SK-N-SH treated with all-trans-retinoic acid at 6 μM for 48 hours (cell line): ENCODE data around the gene STX5.
A peak's percentile ranks its signal among the peaks of the same experiment; 100 is the strongest.

Experiments used
- ATAC-seq: fragments of 200-7000 bp; cut with Tn5 transposase; 3 replicates; pipeline ENCODE4 v1.9.1; 2020; ENCODE audit warnings: mild to moderate bottlenecking, moderate library complexity
- ARNTL ChIP-seq: fragments of 450-650 bp; formaldehyde crosslinking; IDR thresholded peaks from 2 replicates; pipeline ENCODE4 v1.5.0; 2020; ENCODE audit warnings: low read depth, mild to moderate bottlenecking, moderate library complexity, borderline replicate concordance
- BACH2 ChIP-seq: fragments of 250-450 bp; sonication (Bioruptor Pico); IDR thresholded peaks from 2 replicates; pipeline ENCODE4 v1.9.0; 2021; ENCODE audit warnings: mild to moderate bottlenecking, borderline replicate concordance
- ESRRG ChIP-seq: fragments of 250-450 bp; sonication (Bioruptor Pico); IDR thresholded peaks from 2 replicates; pipeline ENCODE4 v1.6.1; 2021; ENCODE audit warnings: mild to moderate bottlenecking
- GLIS3 ChIP-seq: fragments of 250-450 bp; sonication (Bioruptor Pico); IDR thresholded peaks from 2 replicates; pipeline ENCODE4 v1.5.0; 2020; ENCODE audit warnings: mild to moderate bottlenecking, moderate library complexity
- ISL1 ChIP-seq: fragments of 250-450 bp; sonication (Bioruptor Pico); IDR thresholded peaks from 2 replicates; pipeline ENCODE4 v2.1.2; 2022; ENCODE audit warnings: mild to moderate bottlenecking, moderate library complexity
- PPARA ChIP-seq: fragments of 250-450 bp; sonication (Bioruptor Pico); IDR thresholded peaks from 2 replicates; pipeline ENCODE4 v1.5.0; 2020; ENCODE audit warnings: mild to moderate bottlenecking, borderline replicate concordance
- RARB ChIP-seq: fragments of 250-450 bp; sonication (Bioruptor Pico); IDR thresholded peaks from 2 replicates; pipeline ENCODE4 v1.8.0; 2021; ENCODE audit warnings: mild to moderate bottlenecking, moderate library complexity
- SNAI2 ChIP-seq: fragments of 250-450 bp; sonication (Bioruptor Pico); IDR thresholded peaks from 2 replicates; pipeline ENCODE4 v1.5.0; 2020; ENCODE audit warnings: mild to moderate bottlenecking, moderate library complexity
- TCF4 ChIP-seq: fragments of 250-450 bp; sonication (Bioruptor Pico); IDR thresholded peaks from 2 replicates; pipeline ENCODE4 v1.8.0; 2021; ENCODE audit warnings: mild to moderate bottlenecking, moderate library complexity, borderline replicate concordance
- ZFP3 ChIP-seq: fragments of 250-450 bp; sonication (Bioruptor Pico); IDR thresholded peaks from 2 replicates; pipeline ENCODE4 v1.5.0; 2020; ENCODE audit warnings: mild to moderate bottlenecking, moderate library complexity
- ZFP30 ChIP-seq: fragments of 450-650 bp; formaldehyde crosslinking; IDR thresholded peaks from 2 replicates; pipeline ENCODE4 v1.5.0; 2022; ENCODE audit warnings: mild to moderate bottlenecking, moderate library complexity
- ZNF70 ChIP-seq: fragments of 450-650 bp; formaldehyde crosslinking; IDR thresholded peaks from 2 replicates; pipeline ENCODE4 v1.5.0; 2020; ENCODE audit warnings: mild to moderate bottlenecking, moderate library complexity
- ZNF8 ChIP-seq: fragments of 450-650 bp; formaldehyde crosslinking; IDR thresholded peaks from 2 replicates; pipeline ENCODE4 v1.5.0; 2020; ENCODE audit warnings: mild to moderate bottlenecking, moderate library complexity
- TF ChIP-seq, protein P1 (sequence below): fragments of 250-450 bp; sonication (Bioruptor Pico); IDR thresholded peaks from 2 replicates; pipeline ENCODE4 v1.8.0; 2020; ENCODE audit warnings: mild to moderate bottlenecking, moderate library complexity, borderline replicate concordance
- TF ChIP-seq, protein P2 (sequence below): fragments of 250-450 bp; sonication (Bioruptor Pico); IDR thresholded peaks from 2 replicates; pipeline ENCODE4 v1.8.0; 2021; ENCODE audit warnings: low read depth, mild to moderate bottlenecking, moderate library complexity, borderline replicate concordance
- TF ChIP-seq, protein P3 (sequence below): fragments of 250-450 bp; sonication (Bioruptor Pico); IDR thresholded peaks from 2 replicates; pipeline ENCODE4 v1.5.0; 2020; ENCODE audit warnings: mild to moderate bottlenecking, moderate library complexity

Gene STX5, protein sequence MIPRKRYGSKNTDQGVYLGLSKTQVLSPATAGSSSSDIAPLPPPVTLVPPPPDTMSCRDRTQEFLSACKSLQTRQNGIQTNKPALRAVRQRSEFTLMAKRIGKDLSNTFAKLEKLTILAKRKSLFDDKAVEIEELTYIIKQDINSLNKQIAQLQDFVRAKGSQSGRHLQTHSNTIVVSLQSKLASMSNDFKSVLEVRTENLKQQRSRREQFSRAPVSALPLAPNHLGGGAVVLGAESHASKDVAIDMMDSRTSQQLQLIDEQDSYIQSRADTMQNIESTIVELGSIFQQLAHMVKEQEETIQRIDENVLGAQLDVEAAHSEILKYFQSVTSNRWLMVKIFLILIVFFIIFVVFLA

DNA sequence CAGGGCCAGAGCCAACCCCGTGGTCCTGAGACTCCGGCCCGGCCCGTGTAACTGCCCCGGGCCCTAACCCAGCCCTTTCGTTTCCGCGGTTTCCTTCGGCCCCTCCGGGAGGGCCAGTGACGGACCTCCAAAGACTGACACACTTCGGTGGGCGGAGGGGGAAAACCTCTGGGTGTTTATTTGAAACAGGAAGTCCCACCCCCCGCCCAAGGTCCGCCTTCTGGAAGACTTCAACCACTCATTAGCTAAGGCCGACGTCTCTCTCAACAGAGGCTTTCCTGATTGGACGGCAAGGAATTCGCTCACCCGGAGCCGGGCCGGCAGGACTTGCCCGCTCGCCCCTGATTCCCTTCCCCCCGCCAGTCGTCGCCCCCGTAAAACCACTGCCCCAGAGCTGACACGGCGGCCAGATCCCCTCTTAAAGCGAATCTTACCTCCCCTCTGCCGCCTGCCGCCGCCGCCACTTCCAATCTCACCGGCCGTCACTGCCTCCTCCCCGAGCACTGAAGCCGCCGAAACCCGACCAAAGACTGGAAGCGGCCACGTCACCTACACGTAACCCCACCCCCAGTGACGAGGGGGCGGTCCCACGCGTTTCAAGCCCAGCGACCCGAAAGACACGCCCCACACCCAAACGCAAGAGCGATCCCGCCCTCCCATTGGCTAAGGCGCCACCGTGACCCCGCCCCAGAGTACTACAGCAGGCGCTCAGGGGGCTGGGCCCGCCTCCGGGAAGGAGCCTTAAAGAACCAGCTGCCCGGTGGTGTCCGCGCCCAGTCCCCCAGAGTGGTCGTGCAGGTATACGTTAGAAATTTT is at the start of gene STX5:
Gene STX5 (minus strand): TSS at position 532 of the 816 bp plus-strand sequence. CDS start 808 bp downstream, outside the sequence.
- ATAC-seq, result peak; percentile 93
- no peak for TF ChIP-seq ZNF8 (CRISPR knock-in tag)
- TF ChIP-seq, protein P1, sequence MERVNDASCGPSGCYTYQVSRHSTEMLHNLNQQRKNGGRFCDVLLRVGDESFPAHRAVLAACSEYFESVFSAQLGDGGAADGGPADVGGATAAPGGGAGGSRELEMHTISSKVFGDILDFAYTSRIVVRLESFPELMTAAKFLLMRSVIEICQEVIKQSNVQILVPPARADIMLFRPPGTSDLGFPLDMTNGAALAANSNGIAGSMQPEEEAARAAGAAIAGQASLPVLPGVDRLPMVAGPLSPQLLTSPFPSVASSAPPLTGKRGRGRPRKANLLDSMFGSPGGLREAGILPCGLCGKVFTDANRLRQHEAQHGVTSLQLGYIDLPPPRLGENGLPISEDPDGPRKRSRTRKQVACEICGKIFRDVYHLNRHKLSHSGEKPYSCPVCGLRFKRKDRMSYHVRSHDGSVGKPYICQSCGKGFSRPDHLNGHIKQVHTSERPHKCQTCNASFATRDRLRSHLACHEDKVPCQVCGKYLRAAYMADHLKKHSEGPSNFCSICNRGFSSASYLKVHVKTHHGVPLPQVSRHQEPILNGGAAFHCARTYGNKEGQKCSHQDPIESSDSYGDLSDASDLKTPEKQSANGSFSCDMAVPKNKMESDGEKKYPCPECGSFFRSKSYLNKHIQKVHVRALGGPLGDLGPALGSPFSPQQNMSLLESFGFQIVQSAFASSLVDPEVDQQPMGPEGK (CRISPR knock-in tag), result 0 out of 2 replicates have a peak, but pooled peaks have one; percentile 30

DNA sequence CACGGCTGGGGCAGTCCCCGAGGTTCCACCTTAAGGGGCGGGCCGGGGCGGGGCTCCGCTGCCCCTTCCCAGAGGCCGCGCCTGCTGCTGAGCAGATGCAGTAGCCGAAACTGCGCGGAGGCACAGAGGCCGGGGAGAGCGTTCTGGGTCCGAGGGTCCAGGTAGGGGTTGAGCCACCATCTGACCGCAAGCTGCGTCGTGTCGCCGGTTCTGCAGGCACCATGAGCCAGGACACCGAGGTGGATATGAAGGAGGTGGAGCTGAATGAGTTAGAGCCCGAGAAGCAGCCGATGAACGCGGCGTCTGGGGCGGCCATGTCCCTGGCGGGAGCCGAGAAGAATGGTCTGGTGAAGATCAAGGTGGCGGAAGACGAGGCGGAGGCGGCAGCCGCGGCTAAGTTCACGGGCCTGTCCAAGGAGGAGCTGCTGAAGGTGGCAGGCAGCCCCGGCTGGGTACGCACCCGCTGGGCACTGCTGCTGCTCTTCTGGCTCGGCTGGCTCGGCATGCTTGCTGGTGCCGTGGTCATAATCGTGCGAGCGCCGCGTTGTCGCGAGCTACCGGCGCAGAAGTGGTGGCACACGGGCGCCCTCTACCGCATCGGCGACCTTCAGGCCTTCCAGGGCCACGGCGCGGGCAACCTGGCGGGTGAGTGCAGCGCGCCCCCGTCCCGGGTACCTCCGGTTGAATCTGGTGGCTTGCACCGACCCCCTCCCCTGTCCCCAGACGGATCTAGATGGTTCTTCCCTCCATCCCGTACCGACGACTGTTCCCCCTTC is 49.1 kb upstream of the STX5 start, which contains the start of gene SLC3A2:
Gene SLC3A2 (plus strand): TSS at position 94 of the 776 bp plus-strand sequence. CDS start 128 bp downstream, at position 222.
- TF ChIP-seq, protein P1 (CRISPR knock-in tag), result no peak
- peak; percentile 38 for TF ChIP-seq TCF4 (CRISPR knock-in tag)
- TF ChIP-seq ISL1 (CRISPR knock-in tag), result no peak
- 0 out of 2 replicates have a peak, but pooled peaks have one; percentile 23 for TF ChIP-seq PPARA (CRISPR knock-in tag)
- peak; percentile 92 for ATAC-seq

DNA sequence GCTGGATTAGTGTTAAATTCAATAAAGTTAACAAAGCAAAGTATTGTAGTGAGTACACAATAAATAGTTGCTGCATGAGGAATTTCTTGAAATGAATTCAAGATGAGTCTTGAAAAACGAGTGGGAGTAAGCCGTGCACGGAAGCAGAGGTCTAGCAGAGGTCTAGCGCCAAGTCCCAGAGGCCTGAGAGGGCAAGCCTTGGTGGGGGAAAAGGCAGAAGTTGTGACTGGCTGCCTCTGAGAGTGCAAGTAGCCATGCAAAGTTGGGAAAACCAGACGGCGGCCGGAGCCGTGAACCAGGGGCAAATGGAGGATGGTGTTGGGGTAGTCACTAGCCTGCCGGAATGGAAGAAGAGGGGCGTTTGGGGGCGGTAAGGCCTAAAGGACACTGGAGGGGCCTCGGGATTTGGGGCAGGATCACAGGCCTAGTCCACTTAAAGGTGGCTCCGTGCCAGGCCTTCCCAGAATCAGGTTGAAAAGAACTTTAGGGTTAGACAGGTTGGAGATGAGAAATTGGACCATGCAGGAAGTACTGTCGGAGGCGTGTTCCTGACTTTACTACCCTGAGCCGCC is 48.5 kb upstream of the STX5 start:
- TF ChIP-seq PPARA (CRISPR knock-in tag), result no peak
- ATAC-seq, result peak; percentile 57

DNA sequence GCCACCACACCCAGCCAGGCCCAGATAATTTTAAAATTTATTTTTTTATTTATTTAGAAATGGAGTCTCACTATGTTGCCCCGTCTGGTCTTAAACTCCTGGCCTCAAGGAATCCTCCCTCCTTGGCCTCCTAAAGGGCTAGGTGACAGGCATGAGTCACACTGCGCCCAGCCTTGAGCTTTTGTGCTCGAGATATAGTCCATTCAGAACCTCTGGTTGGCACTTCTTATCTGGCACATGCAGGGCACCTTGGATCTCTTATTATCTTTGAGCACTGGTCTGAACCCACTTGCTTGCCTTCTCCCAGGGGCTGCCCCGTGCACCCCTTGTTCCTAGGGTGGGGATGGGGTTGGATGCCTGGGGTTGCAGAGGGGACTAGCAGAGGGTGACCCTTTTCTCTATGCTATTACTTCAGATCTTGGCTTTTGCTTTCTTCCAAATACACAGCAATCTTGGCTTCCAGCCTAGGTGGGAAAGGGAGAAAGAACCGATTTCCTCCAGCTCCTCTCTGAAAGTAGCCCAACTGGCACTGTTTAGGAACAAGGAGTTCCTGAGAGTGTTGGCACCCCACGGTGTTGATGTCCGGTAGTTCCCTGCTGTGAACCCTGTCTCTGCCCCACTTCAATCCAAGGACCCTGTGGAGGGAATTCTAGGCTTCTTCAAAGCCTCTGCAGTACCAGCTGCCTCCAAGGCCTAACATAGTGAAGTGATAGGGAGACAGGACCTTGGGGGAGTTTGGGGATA is 47.6 kb upstream of the STX5 start:
- no peak for ATAC-seq
- TF ChIP-seq, protein P2, sequence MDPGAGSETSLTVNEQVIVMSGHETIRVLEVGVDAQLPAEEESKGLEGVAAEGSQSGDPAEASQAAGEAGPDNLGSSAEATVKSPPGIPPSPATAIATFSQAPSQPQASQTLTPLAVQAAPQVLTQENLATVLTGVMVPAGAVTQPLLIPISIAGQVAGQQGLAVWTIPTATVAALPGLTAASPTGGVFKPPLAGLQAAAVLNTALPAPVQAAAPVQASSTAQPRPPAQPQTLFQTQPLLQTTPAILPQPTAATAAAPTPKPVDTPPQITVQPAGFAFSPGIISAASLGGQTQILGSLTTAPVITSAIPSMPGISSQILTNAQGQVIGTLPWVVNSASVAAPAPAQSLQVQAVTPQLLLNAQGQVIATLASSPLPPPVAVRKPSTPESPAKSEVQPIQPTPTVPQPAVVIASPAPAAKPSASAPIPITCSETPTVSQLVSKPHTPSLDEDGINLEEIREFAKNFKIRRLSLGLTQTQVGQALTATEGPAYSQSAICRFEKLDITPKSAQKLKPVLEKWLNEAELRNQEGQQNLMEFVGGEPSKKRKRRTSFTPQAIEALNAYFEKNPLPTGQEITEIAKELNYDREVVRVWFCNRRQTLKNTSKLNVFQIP (CRISPR knock-in tag), result no peak
- TF ChIP-seq ESRRG (CRISPR knock-in tag) (no peak), RARB (no peak), ISL1 (CRISPR knock-in tag) (no peak), ZFP30 (CRISPR knock-in tag) (no peak), ZNF70 (no peak), PPARA (CRISPR knock-in tag) (no peak), TCF4 (CRISPR knock-in tag) (no peak), SNAI2 (CRISPR knock-in tag) (no peak), BACH2 (CRISPR knock-in tag) (no peak)

DNA sequence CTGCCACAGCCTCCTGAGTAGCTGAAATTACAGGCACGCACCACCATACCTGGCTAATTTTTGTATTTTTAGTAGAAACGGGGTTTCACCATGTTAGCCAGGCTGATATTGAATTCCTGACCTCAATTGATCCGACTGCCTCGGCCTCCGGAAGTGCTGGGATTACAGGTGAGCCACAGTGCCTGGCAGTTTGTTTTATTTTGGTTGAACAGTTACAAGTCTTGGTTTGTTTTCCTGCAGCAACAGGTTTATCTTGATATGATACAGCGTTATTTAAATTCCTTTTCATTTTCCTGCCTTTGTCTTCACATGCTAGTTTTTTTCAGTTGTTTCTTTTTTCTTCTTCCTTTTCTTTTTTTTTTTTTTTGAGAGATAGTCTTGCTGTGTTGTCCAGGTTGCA is 44.9 kb upstream of the STX5 start:
- ATAC-seq, result no peak
- TF ChIP-seq SNAI2 (CRISPR knock-in tag) (no peak), ARNTL (no peak), BACH2 (CRISPR knock-in tag) (no peak), RARB (no peak), ISL1 (CRISPR knock-in tag) (no peak), ZNF70 (no peak), ZFP3 (no peak), ZFP30 (CRISPR knock-in tag) (no peak), ESRRG (CRISPR knock-in tag) (no peak), GLIS3 (no peak), PPARA (CRISPR knock-in tag) (no peak)
- TF ChIP-seq, protein P2 (CRISPR knock-in tag), result no peak
- TF ChIP-seq, protein P3, sequence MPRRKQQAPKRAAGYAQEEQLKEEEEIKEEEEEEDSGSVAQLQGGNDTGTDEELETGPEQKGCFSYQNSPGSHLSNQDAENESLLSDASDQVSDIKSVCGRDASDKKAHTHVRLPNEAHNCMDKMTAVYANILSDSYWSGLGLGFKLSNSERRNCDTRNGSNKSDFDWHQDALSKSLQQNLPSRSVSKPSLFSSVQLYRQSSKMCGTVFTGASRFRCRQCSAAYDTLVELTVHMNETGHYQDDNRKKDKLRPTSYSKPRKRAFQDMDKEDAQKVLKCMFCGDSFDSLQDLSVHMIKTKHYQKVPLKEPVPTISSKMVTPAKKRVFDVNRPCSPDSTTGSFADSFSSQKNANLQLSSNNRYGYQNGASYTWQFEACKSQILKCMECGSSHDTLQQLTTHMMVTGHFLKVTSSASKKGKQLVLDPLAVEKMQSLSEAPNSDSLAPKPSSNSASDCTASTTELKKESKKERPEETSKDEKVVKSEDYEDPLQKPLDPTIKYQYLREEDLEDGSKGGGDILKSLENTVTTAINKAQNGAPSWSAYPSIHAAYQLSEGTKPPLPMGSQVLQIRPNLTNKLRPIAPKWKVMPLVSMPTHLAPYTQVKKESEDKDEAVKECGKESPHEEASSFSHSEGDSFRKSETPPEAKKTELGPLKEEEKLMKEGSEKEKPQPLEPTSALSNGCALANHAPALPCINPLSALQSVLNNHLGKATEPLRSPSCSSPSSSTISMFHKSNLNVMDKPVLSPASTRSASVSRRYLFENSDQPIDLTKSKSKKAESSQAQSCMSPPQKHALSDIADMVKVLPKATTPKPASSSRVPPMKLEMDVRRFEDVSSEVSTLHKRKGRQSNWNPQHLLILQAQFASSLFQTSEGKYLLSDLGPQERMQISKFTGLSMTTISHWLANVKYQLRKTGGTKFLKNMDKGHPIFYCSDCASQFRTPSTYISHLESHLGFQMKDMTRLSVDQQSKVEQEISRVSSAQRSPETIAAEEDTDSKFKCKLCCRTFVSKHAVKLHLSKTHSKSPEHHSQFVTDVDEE (CRISPR knock-in tag), result no peak
